HEK293 (cell line): ENCODE measurements around the gene RPS6KA1.

Experiments
- HOXD13 ChIP-seq: sonication (generic); formaldehyde crosslinking; IDR thresholded peaks from 2 replicates; pipeline ENCODE4 v1.8.0; 2022; ENCODE audit warnings: missing genetic modification reagents, borderline replicate concordance
- ZNF600 ChIP-seq: fragments of 450-650 bp; formaldehyde crosslinking; IDR thresholded peaks from 2 replicates; pipeline ENCODE4 v1.5.1; 2016; ENCODE audit warnings: missing biosample characterization, missing genetic modification characterization
- ZNF776 ChIP-seq: fragments of 450-650 bp; formaldehyde crosslinking; IDR thresholded peaks from 2 replicates; pipeline ENCODE4 v1.5.0; 2017; ENCODE audit warnings: missing biosample characterization, missing genetic modification characterization, borderline replicate concordance
- TF ChIP-seq, protein P1 (sequence below): fragments of 450-650 bp; formaldehyde crosslinking; IDR thresholded peaks from 2 replicates; pipeline ENCODE4 v1.5.1; 2016; ENCODE audit warnings: missing biosample characterization, missing genetic modification characterization
- TF ChIP-seq, protein P2 (sequence below): fragments of 450-650 bp; formaldehyde crosslinking; IDR thresholded peaks from 2 replicates; pipeline ENCODE4 v1.5.1; 2016; ENCODE audit warnings: missing biosample characterization, missing genetic modification characterization
- TF ChIP-seq, protein P3 (sequence below): fragments of 450-650 bp; formaldehyde crosslinking; IDR thresholded peaks from 2 replicates; pipeline ENCODE4 v1.5.1; 2016; ENCODE audit warnings: missing biosample characterization, missing genetic modification characterization

DNA sequence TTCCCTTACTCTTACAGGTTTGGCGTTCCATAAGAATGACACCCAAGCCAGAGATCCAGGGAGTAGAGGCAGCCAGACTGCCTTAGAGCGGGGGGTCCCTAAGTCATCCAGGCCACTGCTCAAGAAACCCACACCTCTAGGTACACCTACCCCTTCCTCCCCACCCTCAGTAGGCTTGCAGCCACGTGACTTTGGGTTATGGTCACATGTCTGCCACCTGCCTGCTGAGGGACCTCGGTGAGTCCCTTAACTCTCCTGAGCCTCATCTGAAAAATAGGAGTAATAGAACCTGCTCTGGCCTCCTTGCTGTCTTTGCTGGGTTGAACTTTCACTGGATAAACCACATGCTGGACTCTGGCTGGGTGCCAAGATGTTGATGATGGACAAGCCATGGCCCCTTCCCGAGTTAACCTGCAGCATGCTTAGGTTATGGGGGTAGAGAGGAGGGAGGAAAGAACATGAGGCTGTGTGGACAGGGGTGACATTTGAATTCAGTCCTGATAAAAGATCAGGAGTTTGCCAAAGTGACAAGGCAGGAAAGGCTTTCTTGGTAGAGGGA, 4.5 kb downstream of the RPS6KA1 start:
- TF ChIP-seq ZNF776 (tag by site-specific recombination) (no peak), ZNF600 (tag by site-specific recombination) (no peak), HOXD13 (CRISPR knock-in tag) (no peak)
- TF ChIP-seq, protein P1, sequence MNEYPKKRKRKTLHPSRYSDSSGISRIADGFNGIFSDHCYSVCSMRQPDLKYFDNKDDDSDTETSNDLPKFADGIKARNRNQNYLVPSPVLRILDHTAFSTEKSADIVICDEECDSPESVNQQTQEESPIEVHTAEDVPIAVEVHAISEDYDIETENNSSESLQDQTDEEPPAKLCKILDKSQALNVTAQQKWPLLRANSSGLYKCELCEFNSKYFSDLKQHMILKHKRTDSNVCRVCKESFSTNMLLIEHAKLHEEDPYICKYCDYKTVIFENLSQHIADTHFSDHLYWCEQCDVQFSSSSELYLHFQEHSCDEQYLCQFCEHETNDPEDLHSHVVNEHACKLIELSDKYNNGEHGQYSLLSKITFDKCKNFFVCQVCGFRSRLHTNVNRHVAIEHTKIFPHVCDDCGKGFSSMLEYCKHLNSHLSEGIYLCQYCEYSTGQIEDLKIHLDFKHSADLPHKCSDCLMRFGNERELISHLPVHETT (tag by site-specific recombination), result no peak
- TF ChIP-seq, protein P2, sequence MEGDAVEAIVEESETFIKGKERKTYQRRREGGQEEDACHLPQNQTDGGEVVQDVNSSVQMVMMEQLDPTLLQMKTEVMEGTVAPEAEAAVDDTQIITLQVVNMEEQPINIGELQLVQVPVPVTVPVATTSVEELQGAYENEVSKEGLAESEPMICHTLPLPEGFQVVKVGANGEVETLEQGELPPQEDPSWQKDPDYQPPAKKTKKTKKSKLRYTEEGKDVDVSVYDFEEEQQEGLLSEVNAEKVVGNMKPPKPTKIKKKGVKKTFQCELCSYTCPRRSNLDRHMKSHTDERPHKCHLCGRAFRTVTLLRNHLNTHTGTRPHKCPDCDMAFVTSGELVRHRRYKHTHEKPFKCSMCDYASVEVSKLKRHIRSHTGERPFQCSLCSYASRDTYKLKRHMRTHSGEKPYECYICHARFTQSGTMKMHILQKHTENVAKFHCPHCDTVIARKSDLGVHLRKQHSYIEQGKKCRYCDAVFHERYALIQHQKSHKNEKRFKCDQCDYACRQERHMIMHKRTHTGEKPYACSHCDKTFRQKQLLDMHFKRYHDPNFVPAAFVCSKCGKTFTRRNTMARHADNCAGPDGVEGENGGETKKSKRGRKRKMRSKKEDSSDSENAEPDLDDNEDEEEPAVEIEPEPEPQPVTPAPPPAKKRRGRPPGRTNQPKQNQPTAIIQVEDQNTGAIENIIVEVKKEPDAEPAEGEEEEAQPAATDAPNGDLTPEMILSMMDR (tag by site-specific recombination), result no peak
- TF ChIP-seq, protein P3, sequence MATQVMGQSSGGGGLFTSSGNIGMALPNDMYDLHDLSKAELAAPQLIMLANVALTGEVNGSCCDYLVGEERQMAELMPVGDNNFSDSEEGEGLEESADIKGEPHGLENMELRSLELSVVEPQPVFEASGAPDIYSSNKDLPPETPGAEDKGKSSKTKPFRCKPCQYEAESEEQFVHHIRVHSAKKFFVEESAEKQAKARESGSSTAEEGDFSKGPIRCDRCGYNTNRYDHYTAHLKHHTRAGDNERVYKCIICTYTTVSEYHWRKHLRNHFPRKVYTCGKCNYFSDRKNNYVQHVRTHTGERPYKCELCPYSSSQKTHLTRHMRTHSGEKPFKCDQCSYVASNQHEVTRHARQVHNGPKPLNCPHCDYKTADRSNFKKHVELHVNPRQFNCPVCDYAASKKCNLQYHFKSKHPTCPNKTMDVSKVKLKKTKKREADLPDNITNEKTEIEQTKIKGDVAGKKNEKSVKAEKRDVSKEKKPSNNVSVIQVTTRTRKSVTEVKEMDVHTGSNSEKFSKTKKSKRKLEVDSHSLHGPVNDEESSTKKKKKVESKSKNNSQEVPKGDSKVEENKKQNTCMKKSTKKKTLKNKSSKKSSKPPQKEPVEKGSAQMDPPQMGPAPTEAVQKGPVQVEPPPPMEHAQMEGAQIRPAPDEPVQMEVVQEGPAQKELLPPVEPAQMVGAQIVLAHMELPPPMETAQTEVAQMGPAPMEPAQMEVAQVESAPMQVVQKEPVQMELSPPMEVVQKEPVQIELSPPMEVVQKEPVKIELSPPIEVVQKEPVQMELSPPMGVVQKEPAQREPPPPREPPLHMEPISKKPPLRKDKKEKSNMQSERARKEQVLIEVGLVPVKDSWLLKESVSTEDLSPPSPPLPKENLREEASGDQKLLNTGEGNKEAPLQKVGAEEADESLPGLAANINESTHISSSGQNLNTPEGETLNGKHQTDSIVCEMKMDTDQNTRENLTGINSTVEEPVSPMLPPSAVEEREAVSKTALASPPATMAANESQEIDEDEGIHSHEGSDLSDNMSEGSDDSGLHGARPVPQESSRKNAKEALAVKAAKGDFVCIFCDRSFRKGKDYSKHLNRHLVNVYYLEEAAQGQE (tag by site-specific recombination), result no peak
